A549 (cell line): ENCODE results near the gene TOX2. TPM values are rescaled to one million over a fixed set of nuclear protein-coding genes. Genes with fewer than 3 reads are reported as not detected.

Experiments used
- ATAC-seq, 2 experiments: fragments of 200-7000 bp in 1 of 2; fragments of >200 bp in 1 of 2; cut with Nextera tagmentation in 1 of 2; cut with Tn5 transposase in 1 of 2; 3 replicates each; pipeline versions ENCODE4 v1.8.0 to v1.9.1; 2018 to 2020; ENCODE audit warnings: mild to moderate bottlenecking in 1 of 2, moderate library complexity in 1 of 2
- CTCF ChIA-PET: fragments of 300-600 bp; sonication (Branson Sonifier 250); formaldehyde crosslinking; extraction: SDS; loops from one replicate; lab custom pipeline; 2021; ENCODE audit warnings: antibody characterized with exemption, inconsistent platforms; lab: Yijun Ruan, JAX
- POLR2A ChIA-PET: fragments of 350-600 bp; formaldehyde crosslinking; extraction: SDS; loops from one replicate; lab custom pipeline; 2021; ENCODE audit warnings: antibody characterized with exemption, inconsistent platforms; lab: Yijun Ruan, JAX
- DNase-seq, 2 experiments: peaks; one replicate each; pipeline versions ENCODE4 v3.0.0 to v3.0.0-alpha.2; 2011 to 2016; ENCODE audit warnings: low read depth in 1 of 2, low spot score in 1 of 2
- FAIRE-seq: peaks from 2 replicates; lab custom pipeline; 2011; peaks lifted over from hg19 to GRCh38; lab: Jason Lieb, UNC
- H3K27ac ChIP-seq, 2 experiments: fragments of >200 bp; sonication (Bioruptor Twin); formaldehyde crosslinking; 3 replicates each; pipeline ENCODE4 v1.5.1; 2016 to 2017
- H3K4me1 ChIP-seq: fragments of >200 bp; sonication (Bioruptor Twin); formaldehyde crosslinking; 3 replicates; pipeline ENCODE4 v1.6.1; 2016
- H3K4me2 ChIP-seq: fragments of >200 bp; sonication (Bioruptor Twin); formaldehyde crosslinking; 3 replicates; pipeline ENCODE4 v1.6.1; 2016
- H3K4me3 ChIP-seq: fragments of >200 bp; sonication (Bioruptor Twin); formaldehyde crosslinking; 3 replicates; pipeline ENCODE4 v1.5.1; 2016
- H3K9me3 ChIP-seq: fragments of >200 bp; sonication (Bioruptor Twin); formaldehyde crosslinking; 3 replicates; pipeline ENCODE4 v1.6.1; 2016
- BCL3 ChIP-seq: fragments of >200 bp; sonication (Bioruptor Twin); formaldehyde crosslinking; IDR thresholded peaks from 3 replicates; pipeline ENCODE4 v1.6.1; 2016
- BHLHE40 ChIP-seq: IDR thresholded peaks from 2 replicates; pipeline ENCODE4 v1.6.1; 2012; ENCODE audit warnings: low read depth, low read length, inconsistent platforms
- CHD4 ChIP-seq: fragments of 200-600 bp; sonication (generic); IDR thresholded peaks from 2 replicates; pipeline ENCODE4 v1.6.1; 2016; ENCODE audit warnings: antibody characterized with exemption, mild to moderate bottlenecking, borderline replicate concordance
- CTCF ChIP-seq: fragments of >200 bp; sonication (Bioruptor Twin); formaldehyde crosslinking; IDR thresholded peaks from 3 replicates; pipeline ENCODE4 v1.5.1; 2016
- ELK1 ChIP-seq: fragments of 150-350 bp; IDR thresholded peaks from 2 replicates; pipeline ENCODE4 v1.6.1; 2014; ENCODE audit warnings: low read depth, mild to moderate bottlenecking, low read length
- GATA3 ChIP-seq: IDR thresholded peaks from 2 replicates; pipeline ENCODE4 v1.6.1; 2012; ENCODE audit warnings: borderline replicate concordance
- HEYL ChIP-seq: fragments of 250-450 bp; sonication (Bioruptor Pico); IDR thresholded peaks from 2 replicates; pipeline ENCODE4 v1.8.0; 2021; ENCODE audit warnings: mild to moderate bottlenecking, moderate library complexity
- HMGXB4 ChIP-seq: fragments of 250-450 bp; sonication (Bioruptor Pico); IDR thresholded peaks from 2 replicates; pipeline ENCODE4 v1.5.0; 2021; ENCODE audit warnings: mild to moderate bottlenecking, moderate library complexity, borderline replicate concordance
- HOXB5 ChIP-seq: fragments of 250-450 bp; sonication (Bioruptor Pico); IDR thresholded peaks from 2 replicates; pipeline ENCODE4 v1.5.0; 2020; ENCODE audit warnings: mild to moderate bottlenecking, moderate library complexity
- MAX ChIP-seq: IDR thresholded peaks from 2 replicates; pipeline ENCODE4 v1.6.1; 2012
- NPAS2 ChIP-seq: fragments of 250-450 bp; sonication (Bioruptor Pico); IDR thresholded peaks from 2 replicates; pipeline ENCODE4 v1.8.0; 2022; ENCODE audit warnings: mild to moderate bottlenecking, moderate library complexity, borderline replicate concordance
- PBX3 ChIP-seq: IDR thresholded peaks from 2 replicates; pipeline ENCODE4 v1.6.1; 2012
- PHF8 ChIP-seq: fragments of 200-600 bp; sonication (generic); IDR thresholded peaks from 2 replicates; pipeline ENCODE4 v1.6.1; 2016; ENCODE audit warnings: low read depth, mild to moderate bottlenecking, antibody characterized with exemption, moderate library complexity, borderline replicate concordance
- RARB ChIP-seq: fragments of 250-450 bp; sonication (Bioruptor Pico); IDR thresholded peaks from 2 replicates; pipeline ENCODE4 v1.8.0; 2021; ENCODE audit warnings: mild to moderate bottlenecking, moderate library complexity
- REST ChIP-seq: fragments of 200-600 bp; sonication (generic); IDR thresholded peaks from 2 replicates; pipeline ENCODE4 v1.6.1; 2016; ENCODE audit warnings: antibody characterized with exemption, mild to moderate bottlenecking, moderate library complexity
- RNF2 ChIP-seq: fragments of 200-600 bp; sonication (generic); IDR thresholded peaks from 2 replicates; pipeline ENCODE4 v1.6.1; 2016; ENCODE audit warnings: low read depth, mild to moderate bottlenecking, antibody characterized with exemption, moderate library complexity, borderline replicate concordance
- SMC3 ChIP-seq: fragments of >200 bp; sonication (Bioruptor Twin); formaldehyde crosslinking; IDR thresholded peaks from 3 replicates; pipeline ENCODE4 v1.6.1; 2018; ENCODE audit warnings: inconsistent platforms
- ZC3H11A ChIP-seq: fragments of 450-650 bp; IDR thresholded peaks from 2 replicates; pipeline ENCODE4 v1.6.1; 2014; ENCODE audit warnings: antibody characterized with exemption, mild to moderate bottlenecking
- ZFP36 ChIP-seq: fragments of 450-650 bp; IDR thresholded peaks from 2 replicates; pipeline ENCODE4 v1.6.1; 2014; ENCODE audit warnings: borderline replicate concordance; ENCODE audit not compliant: partially characterized antibody
- WGBS: methylation state at CpG from one replicate; pipeline ENCODE4 v1.1.6; 2017; ENCODE audit errors: missing lambda C conversion rate; 5-methylcytosine and 5-hydroxymethylcytosine counted together
- polyA plus RNA-seq, 4 experiments: library from polyadenylated mRNA; depleted of rRNA in 3 of 4; stranded (reverse); fragments of >200 nt; fragmentation: RNase III in 1 of 4; extraction: RNeasy Plus Mini Kit Qiagen cat#74134 plus additional on column Dnase treatment in 1 of 4; gene quantifications; 2 replicates in 3 of 4; 3 replicates in 1 of 4; pipeline ENCODE4 v1.2.3, GENCODE V29; 2011 to 2017

TOX2 gene
- polyA plus RNA-seq, 2 of the 4 experiments (the other 2 are of a cell fraction), result 2.5 to 5.3 TPM

GRCh38 chr20:43922614-43923013 lies 8.0 kb downstream of the TOX2 start:
- no peak overlapping the region for H3K4me2 ChIP-seq
- H3K4me1 ChIP-seq, result peaks cover 30% of the 10 kb centered on the region

More at GRCh38 chr20:43922614-43923013, 8.0 kb downstream of the TOX2 start:
- Histone ChIP-seq H3K27ac (no peak overlapping the region), H3K9me3 (no peaks in the 10 kb centered on the region), H3K4me3 (no peak overlapping the region)
- CTCF ChIA-PET, result no interaction called here
- no peak for TF ChIP-seq MAX
- no peak for TF ChIP-seq CTCF
- no peak for TF ChIP-seq RNF2
- TF ChIP-seq BCL3, result no peak
- TF ChIP-seq HOXB5 (CRISPR knock-in tag), result no peak
- no peak for TF ChIP-seq PBX3
- no peak for TF ChIP-seq ELK1
- no peak for TF ChIP-seq PHF8
- TF ChIP-seq HMGXB4 (CRISPR knock-in tag), result no peak
- TF ChIP-seq NPAS2, result no peak
- no peak for TF ChIP-seq ZC3H11A
- TF ChIP-seq RARB, result no peak
- no peak for TF ChIP-seq REST
- no peak for TF ChIP-seq SMC3
- no peak for TF ChIP-seq HEYL (CRISPR knock-in tag)
- no peak for TF ChIP-seq GATA3
- TF ChIP-seq BHLHE40, result no peak
- no peak for TF ChIP-seq ZFP36
- TF ChIP-seq CHD4, result no peak
- DNase-seq (no peak), FAIRE-seq (no peak), ATAC-seq (no peak)
- POLR2A ChIA-PET, result no interaction called here
- WGBS, result 78% methylated on average over 2 of the region's 2 CpGs
